GM12878 (cell line): Measurements from ENCODE around the gene MSL3. TPM values are rescaled to one million over a fixed set of nuclear protein-coding genes. Genes with fewer than 3 reads are reported as not detected.

ENCODE experiments used
- ATAC-seq: fragments of 200-7000 bp; cut with Tn5 transposase; 3 replicates; pipeline ENCODE4 v1.9.1; 2020; ENCODE audit warnings: mild to moderate bottlenecking, moderate library complexity
- BruUV-seq: library from RNA; stranded (reverse); fragments of 400-500 nt; replicated peaks from 2 replicates; lab custom pipeline; 2021; lab: Mats Ljungman, UMichigan
- CTCF ChIA-PET: fragments of 300-600 bp; sonication (Branson Sonifier 250); formaldehyde crosslinking; extraction: SDS; loops from one replicate; lab custom pipeline; 2021; ENCODE audit warnings: inconsistent platforms; lab: Yijun Ruan, JAX
- POLR2A ChIA-PET: fragments of 350-600 bp; formaldehyde crosslinking; extraction: SDS; loops from one replicate; lab custom pipeline; 2021; ENCODE audit warnings: inconsistent platforms; lab: Charles Lee
- RAD21 ChIA-PET: fragments of 300-600 bp; sonication (Branson Sonifier 250); formaldehyde crosslinking; loops from one replicate; lab custom pipeline; 2023; ENCODE audit warnings: antibody characterized with exemption; ENCODE audit not compliant: unreplicated experiment; lab: Charles Lee
- SMC1A ChIA-PET: fragments of 300-600 bp; sonication (Branson Sonifier 250); formaldehyde crosslinking; loops from one replicate; lab custom pipeline; 2023; ENCODE audit not compliant: unreplicated experiment, uncharacterized antibody; lab: Charles Lee
- DNase-seq: peaks from one replicate; pipeline ENCODE4 v3.0.0-alpha.2; 2011; ENCODE audit warnings: low read depth, low spot score
- FAIRE-seq: peaks from 3 replicates; lab custom pipeline; 2011; peaks lifted over from hg19 to GRCh38; lab: Jason Lieb, UNC
- H2AFZ ChIP-seq: 2 replicates; pipeline ENCODE4 v1.6.0; 2011; ENCODE audit warnings: low read depth, low read length, control low read depth; ENCODE audit not compliant: control insufficient read depth
- H3K27ac ChIP-seq: 2 replicates; pipeline ENCODE4 v1.5.1; 2011; ENCODE audit warnings: control low read depth; ENCODE audit not compliant: control insufficient read depth, insufficient read depth
- H3K27me3 ChIP-seq, 2 experiments: replicated peaks in 1 of 2; 2 replicates each; pipeline versions ENCODE4 v1.6.0 to v1.6.1; 2011; ENCODE audit warnings: low read length in 1 of 2; ENCODE audit not compliant: control insufficient read depth in 2 of 2, insufficient read depth in 2 of 2
- H3K36me3 ChIP-seq, 2 experiments: 2 replicates each; pipeline ENCODE4 v1.5.1; 2011; ENCODE audit warnings: low read length in 1 of 2; ENCODE audit not compliant: control insufficient read depth in 2 of 2, insufficient read depth in 2 of 2
- H3K4me1 ChIP-seq: 2 replicates; pipeline ENCODE4 v1.6.1; 2011; ENCODE audit warnings: mild to moderate bottlenecking, low read length, moderate library complexity, mixed read lengths; ENCODE audit not compliant: control insufficient read depth, insufficient read depth
- H3K4me2 ChIP-seq: 2 replicates; pipeline ENCODE4 v1.6.0; 2011; ENCODE audit warnings: control low read depth; ENCODE audit not compliant: control insufficient read depth, insufficient read depth
- H3K4me3 ChIP-seq: fragments of 200-600 bp; sonication (generic); 2 replicates; pipeline ENCODE4 v1.5.1; 2016
- H3K79me2 ChIP-seq: 2 replicates; pipeline ENCODE4 v1.6.0; 2011; ENCODE audit warnings: low read length; ENCODE audit not compliant: control insufficient read depth, insufficient read depth
- H3K9ac ChIP-seq: 2 replicates; pipeline ENCODE4 v1.8.0; 2011; ENCODE audit warnings: low read length, control low read depth, mixed read lengths; ENCODE audit not compliant: control insufficient read depth, insufficient read depth
- H3K9me3 ChIP-seq: replicated peaks from 3 replicates; pipeline ENCODE4 v1.5.1; 2011; ENCODE audit warnings: mild to moderate bottlenecking, low read length; ENCODE audit not compliant: control insufficient read depth, insufficient read depth
- H4K20me1 ChIP-seq: 2 replicates; pipeline ENCODE4 v1.6.0; 2011; ENCODE audit not compliant: control insufficient read depth, insufficient read depth
- in situ Hi-C: fragments of 300-500 bp; cut with MboI; formaldehyde crosslinking; loops from 9 replicates; pipeline ENCODE4 v1.14.3; 2018; ENCODE audit warnings: mixed read lengths
- intact Hi-C: fragments of 100-400 bp; cut with micrococcal nuclease; formaldehyde crosslinking; loops from one replicate; pipeline ENCODE4 v1.14.2; 2022; ENCODE audit not compliant: unreplicated experiment
- polyA plus RNA-seq, 11 experiments: library from polyadenylated mRNA; depleted of rRNA in 4 of 11; unstranded in 6 of 11; stranded (reverse) in 5 of 11; fragments of >200 nt; fragmentation: Nextera tagmentation in 4 of 11; fragmentation: Illumina TruSeq in 1 of 11; extraction: Ambion mirVana in 4 of 11; extraction: Trizol in 1 of 11; gene quantifications; 1 replicate in 1 of 11; 2 replicates in 10 of 11; pipeline versions ENCODE4 v1.2.1 to v1.2.3, GENCODE V29; 2011 to 2016; ENCODE audit warnings: inconsistent platforms in 2 of 11, missing spikeins in 2 of 11, low read depth in 1 of 11
- total RNA-seq, 4 experiments: library from RNA; depleted of rRNA in 3 of 4; stranded (reverse); fragments of >200 nt in 3 of 4; fragmentation: Illumina TruSeq in 1 of 4; extraction: Trizol in 1 of 4; gene quantifications; 2 replicates each; pipeline versions ENCODE4 v1.2.1 to v1.2.3, GENCODE V29; 2013 to 2021
- TF ChIP-seq, protein P1 (sequence below): fragments of 450-650 bp; IDR thresholded peaks from 2 replicates; pipeline ENCODE4 v1.6.1; 2017; ENCODE audit warnings: mild to moderate bottlenecking, moderate library complexity
- TF ChIP-seq, protein P2 (sequence below): IDR thresholded peaks from 2 replicates; pipeline ENCODE4 v1.6.1; 2011; ENCODE audit warnings: borderline replicate concordance, low read depth, mild to moderate bottlenecking, moderate library complexity, mixed read lengths, low read length; ENCODE audit not compliant: insufficient read depth; ENCODE audit errors: extremely low read length

The MSL3 gene
- total and polyA plus RNA-seq, 10 of the 15 experiments (the other 5 are each of a cell fraction or from before 2014, with no cell fraction given): 28.4 to 438 (median 40.7) TPM

DNA sequence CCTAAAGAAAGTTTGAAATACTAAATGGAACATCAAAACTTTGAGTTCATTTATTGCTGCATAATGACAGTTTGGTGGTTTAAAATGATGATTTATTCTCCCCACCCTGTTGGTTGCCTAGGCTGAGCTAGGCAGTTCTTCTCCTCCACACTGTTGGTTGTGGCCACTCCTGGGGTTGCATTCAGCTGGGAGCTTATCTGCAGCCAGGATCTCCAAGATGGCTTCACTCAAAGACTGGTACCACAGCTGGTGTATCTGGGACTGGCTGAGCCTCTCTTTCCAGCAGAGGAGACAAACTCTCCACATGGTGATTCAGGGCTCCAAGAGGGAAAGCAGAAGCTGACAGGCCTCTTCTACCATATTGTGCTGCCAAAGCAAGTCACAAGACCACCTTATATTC is 33.1 kb downstream of the MSL3 start:
- peak overlapping the region; percentile 13; the same call in 1 of the 2 replicates for H3K4me2 ChIP-seq
- H3K27ac ChIP-seq: peak overlapping the region; percentile 28; the same call in 1 of the 2 replicates
- H3K9ac ChIP-seq: no peak overlapping the region
- peaks cover 31% of the 10 kb centered on the region for H3K4me1 ChIP-seq
- ChIA-PET SMC1A (interaction anchor here (1.0 to 17.6 kb wide), 9 partner anchors 9 to 250 kb away, joined by 4 to 404 read pairs (median 13); no protein-coding TSS in a partner anchor), CTCF (interaction anchor here (1.1 to 9.1 kb wide), 5 partner anchors 10 to 34 kb away, joined by 3 to 226 read pairs (median 17); no protein-coding TSS in a partner anchor), POLR2A (interaction anchor here (1.0 to 12.3 kb wide), 3 partner anchors 10 to 23 kb away, joined by 3 to 207 read pairs (median 4); no protein-coding TSS in a partner anchor), RAD21 (interaction anchor here (1.0 to 14.8 kb wide), 6 partner anchors 23 to 210 kb away, joined by 3 to 428 read pairs (median 28); no protein-coding TSS in a partner anchor)
- FAIRE-seq (no peak), DNase-seq (no peak), ATAC-seq (no peak)
- peak overlapping the region; percentile 41 for H2AFZ ChIP-seq
- H3K36me3 ChIP-seq: no peaks in the 10 kb centered on the region; a peak in 1 of 4 replicates
- BruUV-seq: no TSS peak
- intact Hi-C loops (no loop called here), in situ Hi-C loops (loop anchor here (25.0 kb wide), 1 partner anchor 1604 kb away; no protein-coding TSS in a partner anchor)
- no peaks in the 10 kb centered on the region; the same call in none of the 3 replicates for H3K9me3 ChIP-seq
- no peaks in the 10 kb centered on the region for H3K27me3 ChIP-seq
- H3K4me3 ChIP-seq: no peak overlapping the region
- TF ChIP-seq, protein P1, sequence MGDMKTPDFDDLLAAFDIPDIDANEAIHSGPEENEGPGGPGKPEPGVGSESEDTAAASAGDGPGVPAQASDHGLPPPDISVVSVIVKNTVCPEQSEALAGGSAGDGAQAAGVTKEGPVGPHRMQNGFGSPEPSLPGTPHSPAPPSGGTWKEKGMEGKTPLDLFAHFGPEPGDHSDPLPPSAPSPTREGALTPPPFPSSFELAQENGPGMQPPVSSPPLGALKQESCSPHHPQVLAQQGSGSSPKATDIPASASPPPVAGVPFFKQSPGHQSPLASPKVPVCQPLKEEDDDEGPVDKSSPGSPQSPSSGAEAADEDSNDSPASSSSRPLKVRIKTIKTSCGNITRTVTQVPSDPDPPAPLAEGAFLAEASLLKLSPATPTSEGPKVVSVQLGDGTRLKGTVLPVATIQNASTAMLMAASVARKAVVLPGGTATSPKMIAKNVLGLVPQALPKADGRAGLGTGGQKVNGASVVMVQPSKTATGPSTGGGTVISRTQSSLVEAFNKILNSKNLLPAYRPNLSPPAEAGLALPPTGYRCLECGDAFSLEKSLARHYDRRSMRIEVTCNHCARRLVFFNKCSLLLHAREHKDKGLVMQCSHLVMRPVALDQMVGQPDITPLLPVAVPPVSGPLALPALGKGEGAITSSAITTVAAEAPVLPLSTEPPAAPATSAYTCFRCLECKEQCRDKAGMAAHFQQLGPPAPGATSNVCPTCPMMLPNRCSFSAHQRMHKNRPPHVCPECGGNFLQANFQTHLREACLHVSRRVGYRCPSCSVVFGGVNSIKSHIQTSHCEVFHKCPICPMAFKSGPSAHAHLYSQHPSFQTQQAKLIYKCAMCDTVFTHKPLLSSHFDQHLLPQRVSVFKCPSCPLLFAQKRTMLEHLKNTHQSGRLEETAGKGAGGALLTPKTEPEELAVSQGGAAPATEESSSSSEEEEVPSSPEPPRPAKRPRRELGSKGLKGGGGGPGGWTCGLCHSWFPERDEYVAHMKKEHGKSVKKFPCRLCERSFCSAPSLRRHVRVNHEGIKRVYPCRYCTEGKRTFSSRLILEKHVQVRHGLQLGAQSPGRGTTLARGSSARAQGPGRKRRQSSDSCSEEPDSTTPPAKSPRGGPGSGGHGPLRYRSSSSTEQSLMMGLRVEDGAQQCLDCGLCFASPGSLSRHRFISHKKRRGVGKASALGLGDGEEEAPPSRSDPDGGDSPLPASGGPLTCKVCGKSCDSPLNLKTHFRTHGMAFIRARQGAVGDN: peak; percentile 30
- TF ChIP-seq, protein P2, sequence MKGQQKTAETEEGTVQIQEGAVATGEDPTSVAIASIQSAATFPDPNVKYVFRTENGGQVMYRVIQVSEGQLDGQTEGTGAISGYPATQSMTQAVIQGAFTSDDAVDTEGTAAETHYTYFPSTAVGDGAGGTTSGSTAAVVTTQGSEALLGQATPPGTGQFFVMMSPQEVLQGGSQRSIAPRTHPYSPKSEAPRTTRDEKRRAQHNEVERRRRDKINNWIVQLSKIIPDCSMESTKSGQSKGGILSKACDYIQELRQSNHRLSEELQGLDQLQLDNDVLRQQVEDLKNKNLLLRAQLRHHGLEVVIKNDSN: no peak
- no peaks in the 10 kb centered on the region for H4K20me1 ChIP-seq
- H3K79me2 ChIP-seq: no peaks in the 10 kb centered on the region
